H9 (cell line): ENCODE results near the gene BMP2K. TPM values are rescaled to one million over a fixed set of nuclear protein-coding genes. Genes with fewer than 3 reads are reported as not detected.

Experiments used
- DNase-seq: peaks from one replicate; pipeline ENCODE4 v3.0.0-alpha.2; 2017
- H2AFZ ChIP-seq: one replicate; pipeline ENCODE4 v1.6.1; 2013; ENCODE audit warnings: mild to moderate bottlenecking, low read length, control low read depth, moderate library complexity
- H2AK5ac ChIP-seq: 2 replicates; pipeline ENCODE4 v1.6.1; 2013; ENCODE audit warnings: low read length, control low read depth, mixed read lengths; ENCODE audit not compliant: insufficient read length
- H2BK120ac ChIP-seq: one replicate; pipeline ENCODE4 v1.6.1; 2013; ENCODE audit warnings: low read depth, mild to moderate bottlenecking, low read length, control low read depth, inconsistent platforms; ENCODE audit not compliant: poor library complexity, severe bottlenecking
- H2BK12ac ChIP-seq: 2 replicates; pipeline ENCODE4 v1.6.1; 2013; ENCODE audit warnings: low read length, control low read depth, mixed read lengths, low read depth; ENCODE audit not compliant: insufficient read length
- H2BK15ac ChIP-seq: 2 replicates; pipeline ENCODE4 v1.6.1; 2013; ENCODE audit warnings: low read depth, low read length, control low read depth
- H2BK20ac ChIP-seq: one replicate; pipeline ENCODE4 v1.6.1; 2013; ENCODE audit warnings: low read depth, mild to moderate bottlenecking, low read length, control low read depth, inconsistent platforms; ENCODE audit not compliant: poor library complexity, severe bottlenecking
- H2BK5ac ChIP-seq: 2 replicates; pipeline ENCODE4 v1.6.1; 2013; ENCODE audit warnings: low read length, control low read depth, mixed read lengths; ENCODE audit not compliant: insufficient read length
- H3K14ac ChIP-seq: 2 replicates; pipeline ENCODE4 v1.6.1; 2013; ENCODE audit warnings: low read length, control low read depth; ENCODE audit not compliant: insufficient read depth
- H3K18ac ChIP-seq: 2 replicates; pipeline ENCODE4 v1.6.1; 2013; ENCODE audit warnings: low read depth, mild to moderate bottlenecking, mixed read lengths, low read length, control low read depth; ENCODE audit not compliant: insufficient read length
- H3K23ac ChIP-seq: 2 replicates; pipeline ENCODE4 v1.6.1; 2013; ENCODE audit warnings: low read length, control low read depth, mixed read lengths, low read depth; ENCODE audit not compliant: insufficient read length
- H3K23me2 ChIP-seq: 2 replicates; pipeline ENCODE4 v1.6.1; 2013; ENCODE audit warnings: low read depth, mild to moderate bottlenecking, mixed read lengths, low read length, control low read depth; ENCODE audit not compliant: insufficient read length, poor library complexity, severe bottlenecking
- H3K27ac ChIP-seq: 2 replicates; pipeline ENCODE4 v1.5.1; 2013; ENCODE audit warnings: low read length, control low read depth, mixed read lengths, low read depth; ENCODE audit not compliant: insufficient read length
- H3K27me3 ChIP-seq: 2 replicates; pipeline ENCODE4 v1.6.1; 2013; ENCODE audit warnings: low read length, control low read depth, inconsistent platforms; ENCODE audit not compliant: insufficient read depth
- H3K4ac ChIP-seq: 2 replicates; pipeline ENCODE4 v1.6.1; 2013; ENCODE audit warnings: low read depth, mild to moderate bottlenecking, control low read depth, inconsistent platforms, low read length, moderate library complexity
- H3K4me1 ChIP-seq: 2 replicates; pipeline ENCODE4 v1.6.1; 2013; ENCODE audit warnings: low read length, control low read depth, inconsistent platforms; ENCODE audit not compliant: insufficient read depth
- H3K4me2 ChIP-seq: 2 replicates; pipeline ENCODE4 v1.6.1; 2013; ENCODE audit warnings: low read length, control low read depth, mixed read lengths; ENCODE audit not compliant: insufficient read length, insufficient read depth
- H3K56ac ChIP-seq: 2 replicates; pipeline ENCODE4 v1.6.1; 2013; ENCODE audit warnings: low read depth, mild to moderate bottlenecking, mixed read lengths, low read length, control low read depth; ENCODE audit not compliant: insufficient read length
- H3K79me1 ChIP-seq: 2 replicates; pipeline ENCODE4 v1.6.1; 2013; ENCODE audit warnings: low read depth, mild to moderate bottlenecking, moderate library complexity, low read length, control low read depth, inconsistent platforms; ENCODE audit not compliant: insufficient read depth, poor library complexity, severe bottlenecking
- H3K79me2 ChIP-seq: 2 replicates; pipeline ENCODE4 v1.6.1; 2013; ENCODE audit warnings: low read length, control low read depth, inconsistent platforms; ENCODE audit not compliant: insufficient read depth
- H3K9ac ChIP-seq: 2 replicates; pipeline ENCODE4 v1.6.1; 2013; ENCODE audit warnings: low read length, control low read depth, mixed read lengths; ENCODE audit not compliant: insufficient read length; ENCODE audit errors: extremely low read depth
- H3K9me3 ChIP-seq: one replicate; pipeline ENCODE4 v1.6.1; 2013; ENCODE audit warnings: low read depth, low read length, inconsistent platforms; ENCODE audit not compliant: control insufficient read depth
- H3T11ph ChIP-seq: one replicate; pipeline ENCODE4 v1.6.1; 2013; ENCODE audit warnings: mild to moderate bottlenecking, low read length, control low read depth, inconsistent platforms
- H4K20me1 ChIP-seq: one replicate; pipeline ENCODE4 v1.6.1; 2013; ENCODE audit not compliant: control insufficient read depth, insufficient read length, insufficient read depth
- H4K5ac ChIP-seq: 2 replicates; pipeline ENCODE4 v1.6.1; 2013; ENCODE audit warnings: low read depth, mild to moderate bottlenecking, mixed read lengths, low read length, control low read depth; ENCODE audit not compliant: insufficient read length
- H4K8ac ChIP-seq: replicated peaks from 2 replicates; pipeline ENCODE4 v1.6.1; 2013; ENCODE audit warnings: low read length, control low read depth, mixed read lengths, low read depth; ENCODE audit not compliant: insufficient read length
- H4K91ac ChIP-seq: 2 replicates; pipeline ENCODE4 v1.6.1; 2013; ENCODE audit warnings: low read depth, mild to moderate bottlenecking, moderate library complexity, mixed read lengths, low read length, control low read depth; ENCODE audit not compliant: insufficient read length
- H3K27ac Mint-ChIP-seq, 3 experiments: 2 replicates in 2 of 3; 3 replicates in 1 of 3; pipeline ENCODE4 v1.8.0; 2020 to 2021; ENCODE audit warnings: mixed read lengths in 3 of 3, mild to moderate bottlenecking in 1 of 3, moderate library complexity in 1 of 3
- H3K27me3 Mint-ChIP-seq: 2 replicates; pipeline ENCODE4 v1.8.0; 2021; ENCODE audit warnings: low read depth, mild to moderate bottlenecking, moderate library complexity, mixed read lengths
- H3K36me3 Mint-ChIP-seq, 3 experiments: 2 replicates in 2 of 3; 3 replicates in 1 of 3; pipeline ENCODE4 v1.8.0; 2020 to 2021; ENCODE audit warnings: low read depth in 3 of 3, mixed read lengths in 3 of 3; ENCODE audit not compliant: insufficient read depth in 1 of 3
- H3K4me1 Mint-ChIP-seq, 2 experiments: 2 replicates each; pipeline ENCODE4 v1.8.0; 2020; ENCODE audit warnings: mixed read lengths in 2 of 2
- H3K4me3 Mint-ChIP-seq, 2 experiments: 2 replicates in 1 of 2; 3 replicates in 1 of 2; pipeline ENCODE4 v1.8.0; 2020 to 2021; ENCODE audit warnings: mild to moderate bottlenecking in 2 of 2, mixed read lengths in 2 of 2, moderate library complexity in 1 of 2
- H3K9me3 Mint-ChIP-seq, 2 experiments: 2 replicates in 1 of 2; 3 replicates in 1 of 2; pipeline ENCODE4 v1.8.0; 2020; ENCODE audit warnings: mild to moderate bottlenecking in 2 of 2, mixed read lengths in 2 of 2, moderate library complexity in 1 of 2
- CTCF ChIP-seq: fragments of 200-600 bp; sonication (generic); conservative IDR thresholded peaks from 3 replicates; pipeline ENCODE4 v1.8.0; 2021; ENCODE audit warnings: antibody characterized with exemption, mild to moderate bottlenecking
- WGBS: extraction: QIAGEN DNeasy Blood & Tissue Kit; methylation state at CpG from one replicate; pipeline ENCODE4 v1.1.7; 2013; ENCODE audit warnings: missing lambda C conversion rate, low lambda C conversion rate, mixed read lengths; ENCODE audit not compliant: insufficient read length; ENCODE audit errors: extremely low coverage; 5-methylcytosine and 5-hydroxymethylcytosine counted together
- total RNA-seq: library from RNA; stranded (reverse); gene quantifications from 2 replicates; pipeline ENCODE4 v1.2.1, GENCODE V29; 2021

BMP2K gene
- total RNA-seq, 1 experiment from 2014 or later, result 26.4 TPM

- Mint-ChIP-seq H3K4me1 (no peaks in the 10 kb centered on the region; a peak in 1 of 4 replicates), H3K27me3 (no peaks in the 10 kb centered on the region; the same call in none of the 2 replicates), H3K36me3 (no peaks in the 10 kb centered on the region), H3K4me3 (no peak overlapping the region), H3K27ac (no peak overlapping the region; a peak in 1 of 7 replicates), H3K9me3 (no peaks in the 10 kb centered on the region)
- Histone ChIP-seq H3K14ac (no peak overlapping the region), H2BK12ac (no peak overlapping the region), H2BK20ac (no peak overlapping the region), H2BK15ac (no peak overlapping the region), H4K5ac (no peak overlapping the region), H2BK120ac (no peak overlapping the region), H4K8ac (no peak overlapping the region), H3K4ac (no peak overlapping the region), H3K23me2 (no peaks in the 10 kb centered on the region), H2BK5ac (no peak overlapping the region), H2AFZ (no peak overlapping the region), H4K20me1 (no peaks in the 10 kb centered on the region), H3K79me1 (no peaks in the 10 kb centered on the region), H3K56ac (no peak overlapping the region), H3K27ac (no peak overlapping the region), H3K27me3 (no peaks in the 10 kb centered on the region), H3T11ph (no peak overlapping the region), H3K18ac (no peak overlapping the region), H3K4me2 (no peak overlapping the region), H3K79me2 (no peaks in the 10 kb centered on the region), H3K9me3 (no peaks in the 10 kb centered on the region), H3K9ac (no peak overlapping the region), H3K4me1 (no peaks in the 10 kb centered on the region), H4K91ac (no peak overlapping the region), H2AK5ac (no peak overlapping the region), H3K23ac (no peak overlapping the region)
- no CpG with 5 or more reads among the region's 2 CpGs for WGBS
- DNase-seq, result no peak
- no peak for TF ChIP-seq CTCF
Observed at GRCh38 chr4:78737973-78738372, 38.2 kb upstream of the BMP2K start.
